Measurements from ENCODE around the gene GPR137.
"Not testable (repeated sequence)": the region's sequence is repeated elsewhere in the genome, so short reads cannot be mapped to it uniquely, and the experiment has no call there.

Gene GPR137

GRCh38 chr11:64322925-64323260, 37.2 kb downstream of the GPR137 start:
- no peak for DNase-seq

GRCh38 chr11:64323373-64323772, 37.7 kb downstream of the GPR137 start:
- no peak for DNase-seq

GRCh38 chr11:64323984-64324383, 38.3 kb downstream of the GPR137 start:
- DNase-seq = not testable (repeated sequence)

GRCh38 chr11:64324692-64325469, 39.2 kb downstream of the GPR137 start:
- no peak for DNase-seq

- no peak for DNase-seq
Measured at GRCh38 chr11:64327375-64327774, 41.7 kb downstream of the GPR137 start.

- DNase-seq = no peak
Measured at GRCh38 chr11:64327993-64328392, 42.3 kb downstream of the GPR137 start.

GRCh38 chr11:64330888-64331287, 45.2 kb downstream of the GPR137 start:
- DNase-seq = no peak

- DNase-seq = peak; percentile 90 to 91
Measured at GRCh38 chr11:64331569-64332371, 46.1 kb downstream of the GPR137 start.

- no peak for DNase-seq
Measured at GRCh38 chr11:64333556-64333955, 47.9 kb downstream of the GPR137 start.

GRCh38 chr11:64334764-64335735, 49.4 kb downstream of the GPR137 start:
- peak; percentile 81 to 88 for DNase-seq

- no peak for DNase-seq
Measured at GRCh38 chr11:64337538-64338249, 52.0 kb downstream of the GPR137 start.

GRCh38 chr11:64338716-64339115, 53.1 kb downstream of the GPR137 start:
- no peak for DNase-seq

All from AML-193 (cell line).